ENCODE results near the gene OTULINL.

GRCh38 chr5:14587150-14587549 is 5.6 kb downstream of the OTULINL start:
- TF ChIP-seq CTCF (IDR thresholded peaks at IDR 0.05) (no peak), POLR2A (IDR thresholded peaks at IDR 0.05) (no peak)

Measured in right lobe of liver (tissue), 4 donors.